ENCODE measurements around the gene VPS11.

DNA sequence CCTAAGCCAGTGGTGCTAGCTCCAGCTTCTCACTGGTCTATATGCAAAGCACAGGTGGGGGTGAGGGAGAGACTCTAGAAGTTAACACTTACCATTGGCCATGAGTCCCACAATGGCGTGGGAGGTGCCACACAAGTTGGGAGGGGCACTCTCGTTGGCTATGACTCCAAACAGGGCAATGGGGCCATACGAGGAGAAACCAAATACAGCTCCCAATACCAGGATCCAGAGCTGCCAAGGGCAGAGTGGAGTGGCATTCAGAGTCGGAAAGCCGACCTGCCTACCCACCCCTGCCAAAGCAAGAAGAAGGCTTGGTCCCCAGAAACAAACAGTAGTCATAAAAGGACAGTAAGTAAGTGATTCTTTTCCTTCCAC is 42.5 kb upstream of the VPS11 start:
- no peak for TF ChIP-seq POLR2A (IDR thresholded peaks at IDR 0.05)
- TF ChIP-seq, protein P1, sequence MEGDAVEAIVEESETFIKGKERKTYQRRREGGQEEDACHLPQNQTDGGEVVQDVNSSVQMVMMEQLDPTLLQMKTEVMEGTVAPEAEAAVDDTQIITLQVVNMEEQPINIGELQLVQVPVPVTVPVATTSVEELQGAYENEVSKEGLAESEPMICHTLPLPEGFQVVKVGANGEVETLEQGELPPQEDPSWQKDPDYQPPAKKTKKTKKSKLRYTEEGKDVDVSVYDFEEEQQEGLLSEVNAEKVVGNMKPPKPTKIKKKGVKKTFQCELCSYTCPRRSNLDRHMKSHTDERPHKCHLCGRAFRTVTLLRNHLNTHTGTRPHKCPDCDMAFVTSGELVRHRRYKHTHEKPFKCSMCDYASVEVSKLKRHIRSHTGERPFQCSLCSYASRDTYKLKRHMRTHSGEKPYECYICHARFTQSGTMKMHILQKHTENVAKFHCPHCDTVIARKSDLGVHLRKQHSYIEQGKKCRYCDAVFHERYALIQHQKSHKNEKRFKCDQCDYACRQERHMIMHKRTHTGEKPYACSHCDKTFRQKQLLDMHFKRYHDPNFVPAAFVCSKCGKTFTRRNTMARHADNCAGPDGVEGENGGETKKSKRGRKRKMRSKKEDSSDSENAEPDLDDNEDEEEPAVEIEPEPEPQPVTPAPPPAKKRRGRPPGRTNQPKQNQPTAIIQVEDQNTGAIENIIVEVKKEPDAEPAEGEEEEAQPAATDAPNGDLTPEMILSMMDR (IDR thresholded peaks at IDR 0.05 in 4 of 5, conservative IDR thresholded peaks at IDR 0.05 in 1 of 5) = no peak
